ENCODE measurements around the gene BIRC2. TPM values are rescaled to one million over a fixed set of nuclear protein-coding genes. Genes with fewer than 3 reads are reported as not detected.

The BIRC2 gene
- total and polyA plus RNA-seq, 10 donors: 24.0 to 101 (median 46.6) TPM

DNA sequence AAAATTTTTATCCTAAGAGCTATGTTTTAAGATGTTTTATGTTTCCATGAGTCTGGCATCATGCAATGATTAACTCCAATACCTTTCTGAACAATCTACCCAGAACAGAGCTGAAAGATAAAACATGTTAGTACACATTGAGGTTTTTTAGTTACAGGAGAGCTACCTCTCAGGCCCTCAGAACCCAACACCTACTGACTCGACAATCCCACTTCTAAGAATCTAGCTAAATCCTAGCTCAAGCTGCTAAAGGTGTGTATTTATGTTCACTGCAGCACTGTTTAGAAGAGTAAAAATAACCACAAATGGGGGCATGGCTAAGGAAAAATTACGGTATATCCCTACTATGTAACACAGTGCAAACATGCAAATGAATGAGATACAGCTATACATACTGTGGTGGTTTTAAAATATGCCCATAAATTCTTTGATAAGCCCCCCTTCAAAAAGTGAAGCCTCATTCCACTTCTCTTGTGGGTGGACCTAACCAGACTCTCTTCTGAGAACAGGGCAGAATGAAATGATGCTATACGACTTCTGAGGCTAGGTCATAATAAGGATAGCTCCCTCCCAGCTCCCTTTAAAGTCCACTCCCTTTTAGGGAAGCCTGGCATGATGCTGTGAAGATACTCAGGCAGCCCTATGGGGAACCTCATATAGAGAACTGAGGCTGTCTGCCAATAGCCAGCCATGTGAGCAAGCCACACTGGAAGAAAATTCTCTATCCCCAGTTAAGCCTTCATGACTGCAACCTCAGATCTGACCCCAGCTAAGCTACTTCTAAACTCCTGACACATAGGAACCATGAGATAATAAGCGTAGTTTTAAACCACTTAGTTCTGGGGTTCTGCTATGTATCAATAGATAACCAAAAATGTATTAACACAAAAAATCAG is 76.1 kb downstream of the BIRC2 start:
- no peak for DNase-seq
- WGBS, 5 donors: 74 to 87% (median 81%) methylated on average over 4 of the region's 4 CpGs
- peak overlapping the region in 1 of 8 donors; percentile 26 for H3K27ac ChIP-seq

DNA sequence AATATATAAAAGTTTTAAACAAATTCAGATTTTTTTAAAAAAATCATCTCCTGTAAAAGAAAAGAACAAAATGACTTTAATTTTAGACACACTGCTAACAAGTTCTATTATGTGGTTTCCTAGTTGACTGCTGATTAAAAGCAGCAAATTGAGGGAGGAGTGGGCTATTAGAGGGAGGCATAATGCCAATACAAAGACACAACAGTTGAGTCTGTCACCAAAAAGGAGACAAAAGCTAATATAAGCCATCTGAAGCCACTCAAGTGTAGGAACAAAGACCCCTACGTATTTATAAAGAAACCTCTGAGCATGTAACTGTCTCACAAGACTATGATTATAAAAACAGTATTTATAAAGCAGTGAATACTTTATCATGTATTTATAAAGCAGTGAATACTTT is 76.9 kb downstream of the BIRC2 start:
- Histone ChIP-seq H3K9me3 (peaks cover 0 to under 1% (median 0%) of the 10 kb centered on the region in 8 donors), H3K27me3 (replicated peaks in 1 of 7) (no peaks in the 10 kb centered on the region), H3K36me3 (peaks cover 0 to 33% (median 0%) of the 10 kb centered on the region in 6 donors), H3K27ac (no peak overlapping the region), H3K4me3 (no peak overlapping the region), H3K4me1 (peaks cover 0 to 98% (median 45%) of the 10 kb centered on the region in 6 donors)
- intact Hi-C loops (cut with DNase I; ENCODE audit: low total_unique reads): no loop called here
- no peak for DNase-seq
- TF ChIP-seq POLR2A (IDR thresholded peaks at IDR 0.05): no peak
- TF ChIP-seq POLR2AphosphoS5 (IDR thresholded peaks at IDR 0.05): no peak
- TF ChIP-seq, protein P1, sequence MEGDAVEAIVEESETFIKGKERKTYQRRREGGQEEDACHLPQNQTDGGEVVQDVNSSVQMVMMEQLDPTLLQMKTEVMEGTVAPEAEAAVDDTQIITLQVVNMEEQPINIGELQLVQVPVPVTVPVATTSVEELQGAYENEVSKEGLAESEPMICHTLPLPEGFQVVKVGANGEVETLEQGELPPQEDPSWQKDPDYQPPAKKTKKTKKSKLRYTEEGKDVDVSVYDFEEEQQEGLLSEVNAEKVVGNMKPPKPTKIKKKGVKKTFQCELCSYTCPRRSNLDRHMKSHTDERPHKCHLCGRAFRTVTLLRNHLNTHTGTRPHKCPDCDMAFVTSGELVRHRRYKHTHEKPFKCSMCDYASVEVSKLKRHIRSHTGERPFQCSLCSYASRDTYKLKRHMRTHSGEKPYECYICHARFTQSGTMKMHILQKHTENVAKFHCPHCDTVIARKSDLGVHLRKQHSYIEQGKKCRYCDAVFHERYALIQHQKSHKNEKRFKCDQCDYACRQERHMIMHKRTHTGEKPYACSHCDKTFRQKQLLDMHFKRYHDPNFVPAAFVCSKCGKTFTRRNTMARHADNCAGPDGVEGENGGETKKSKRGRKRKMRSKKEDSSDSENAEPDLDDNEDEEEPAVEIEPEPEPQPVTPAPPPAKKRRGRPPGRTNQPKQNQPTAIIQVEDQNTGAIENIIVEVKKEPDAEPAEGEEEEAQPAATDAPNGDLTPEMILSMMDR (IDR thresholded peaks at IDR 0.05 in 8 of 11, conservative IDR thresholded peaks at IDR 0.05 in 3 of 11): no peak
- WGBS, 5 donors: 68 to 83% (median 79%) methylated on average over 1 of the region's 1 CpG

More for the DNA sequence above, 76.1 kb downstream of the BIRC2 start:
- intact Hi-C loops (cut with DNase I; ENCODE audit: low total_unique reads): no loop called here
- H3K36me3 ChIP-seq: peaks cover 0 to 35% (median 0%) of the 10 kb centered on the region in 6 donors
- TF ChIP-seq, protein P1 (IDR thresholded peaks at IDR 0.05 in 8 of 11, conservative IDR thresholded peaks at IDR 0.05 in 3 of 11): no peak
- no peak for TF ChIP-seq POLR2AphosphoS5 (IDR thresholded peaks at IDR 0.05)
- no peak for TF ChIP-seq POLR2A (IDR thresholded peaks at IDR 0.05)
- H3K9me3 ChIP-seq: peaks cover 0 to 9% (median 2%) of the 10 kb centered on the region in 8 donors
- H3K4me1 ChIP-seq: peaks cover 0 to 93% (median 40%) of the 10 kb centered on the region in 6 donors
- H3K4me3 ChIP-seq: no peak overlapping the region
- no peaks in the 10 kb centered on the region for H3K27me3 ChIP-seq (replicated peaks in 1 of 7)

DNA sequence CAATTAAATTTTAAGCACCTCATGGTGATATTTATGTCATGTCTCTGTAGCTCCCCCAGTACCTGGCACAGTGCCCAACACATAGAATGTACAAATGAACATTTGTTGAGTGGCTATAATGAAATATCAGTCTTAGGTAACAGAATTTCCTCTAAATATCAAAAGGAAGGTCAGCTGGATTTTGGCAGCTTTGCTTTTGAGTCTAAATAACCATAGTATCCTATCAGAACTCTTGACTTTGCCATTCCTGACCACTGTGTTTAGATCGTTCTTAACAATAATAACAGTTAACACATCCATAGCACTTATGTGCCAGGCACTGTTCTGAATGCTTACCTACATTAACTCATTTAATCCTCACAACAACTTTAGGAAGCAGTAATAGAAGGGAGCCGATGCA is 79.0 kb downstream of the BIRC2 start:
- intact Hi-C loops (cut with DNase I; ENCODE audit: low total_unique reads): no loop called here
- peak overlapping the region in 2 of 8 donors; percentile 10 to 17 for H3K27ac ChIP-seq
- WGBS, 5 donors: 67 to 79% (median 74%) methylated on average over 2 of the region's 2 CpGs

More for the DNA sequence above, 79.0 kb downstream of the BIRC2 start:
- H3K4me3 ChIP-seq: no peak overlapping the region
- no peaks in the 10 kb centered on the region for H3K27me3 ChIP-seq (replicated peaks in 1 of 7)
- H3K9me3 ChIP-seq: no peaks in the 10 kb centered on the region
- DNase-seq: no peak
- peaks cover 7 to 100% (median 61%) of the 10 kb centered on the region in 6 donors for H3K4me1 ChIP-seq
- TF ChIP-seq POLR2AphosphoS5 (IDR thresholded peaks at IDR 0.05) (no peak), POLR2A (IDR thresholded peaks at IDR 0.05) (no peak)
- TF ChIP-seq, protein P1 (IDR thresholded peaks at IDR 0.05 in 8 of 11, conservative IDR thresholded peaks at IDR 0.05 in 3 of 11): no peak
- peaks cover 0 to 26% (median 0%) of the 10 kb centered on the region in 6 donors for H3K36me3 ChIP-seq

All from spleen (tissue), 11 donors.